GM21786 (cell line): ENCODE data around the gene GPR137.

Experiments used
- ATAC-seq: cut with Tn5 transposase; IDR thresholded peaks from one replicate; pipeline ENCODE4 v1.9.1; 2021; ENCODE audit not compliant: unreplicated experiment

GPR137 gene

GRCh38 chr11:64263021-64263946 is 22.4 kb upstream of the GPR137 start:
- no peak for ATAC-seq

- no peak for ATAC-seq
These were observed 21.7 kb upstream of the GPR137 start for GRCh38 chr11:64263947-64264317.

GRCh38 chr11:64264371-64264852 is 21.2 kb upstream of the GPR137 start:
- ATAC-seq: no peak

DNA sequence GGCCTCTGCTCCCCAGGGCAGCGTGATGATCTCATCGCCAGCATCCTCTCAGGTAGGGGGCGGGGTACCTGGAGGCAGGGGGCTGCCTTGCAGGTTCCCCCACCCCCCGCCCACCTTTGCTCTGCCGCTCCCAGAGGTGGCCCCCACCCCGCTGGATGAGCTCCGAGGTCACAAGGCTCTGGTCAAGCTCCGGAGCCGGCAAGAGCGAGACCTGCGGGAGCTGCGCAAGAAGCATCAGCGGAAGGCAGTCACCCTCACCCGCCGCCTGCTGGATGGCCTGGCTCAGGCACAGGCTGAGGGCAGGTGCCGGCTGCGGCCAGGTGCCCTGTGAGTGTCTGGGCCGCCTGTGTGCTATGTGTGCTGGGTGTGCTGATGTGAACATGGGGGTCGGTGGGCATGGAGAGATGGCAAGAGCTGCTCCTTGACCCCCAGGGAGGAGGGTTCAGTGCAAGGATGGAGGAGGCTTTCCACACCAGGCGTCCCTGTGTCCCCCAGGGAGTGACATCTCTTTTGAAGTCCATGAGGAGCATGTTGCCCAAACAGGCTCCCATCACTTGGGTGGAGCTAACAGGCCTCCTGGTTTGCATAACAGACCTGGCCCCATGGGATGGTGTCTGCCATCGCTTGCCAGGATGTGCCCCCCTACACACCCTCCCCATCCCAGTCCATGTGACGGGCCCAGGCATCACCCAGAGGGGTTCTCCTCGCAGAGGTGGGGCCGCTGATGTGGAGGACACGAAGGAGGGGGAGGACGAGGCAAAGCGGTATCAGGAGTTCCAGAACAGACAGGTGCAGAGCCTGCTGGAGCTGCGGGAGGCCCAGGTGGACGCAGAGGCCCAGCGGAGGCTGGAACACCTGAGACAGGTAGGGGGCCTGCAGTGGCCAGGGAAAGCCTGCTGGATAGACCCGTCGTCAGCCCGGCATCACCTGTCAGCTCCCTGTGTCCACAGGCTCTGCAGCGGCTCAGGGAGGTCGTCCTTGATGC is 20.2 kb upstream of the GPR137 start:
- ATAC-seq: no peak

DNA sequence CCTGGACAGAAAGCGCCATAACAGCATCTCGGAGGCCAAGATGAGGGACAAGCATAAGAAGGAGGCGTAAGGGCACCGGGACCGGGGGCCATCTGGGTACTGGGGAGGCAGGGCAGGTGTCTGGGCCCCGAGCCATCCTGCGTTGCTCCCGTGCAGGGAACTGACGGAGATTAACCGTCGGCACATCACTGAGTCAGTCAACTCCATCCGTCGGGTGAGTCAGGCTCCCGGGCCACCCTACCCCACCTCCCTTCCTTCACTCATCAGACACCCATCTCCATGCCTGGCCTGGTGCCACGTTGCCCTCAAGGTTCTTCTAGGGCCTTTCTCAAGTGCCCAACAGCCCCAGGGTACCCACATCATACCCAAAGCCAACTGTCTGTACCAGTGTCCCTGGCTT is 19.3 kb upstream of the GPR137 start:
- ATAC-seq: no peak

- ATAC-seq: no peak
These were observed 18.3 kb upstream of the GPR137 start for GRCh38 chr11:64267207-64267945.

- ATAC-seq: no peak
These were observed 17.4 kb upstream of the GPR137 start for GRCh38 chr11:64268025-64268892.

DNA sequence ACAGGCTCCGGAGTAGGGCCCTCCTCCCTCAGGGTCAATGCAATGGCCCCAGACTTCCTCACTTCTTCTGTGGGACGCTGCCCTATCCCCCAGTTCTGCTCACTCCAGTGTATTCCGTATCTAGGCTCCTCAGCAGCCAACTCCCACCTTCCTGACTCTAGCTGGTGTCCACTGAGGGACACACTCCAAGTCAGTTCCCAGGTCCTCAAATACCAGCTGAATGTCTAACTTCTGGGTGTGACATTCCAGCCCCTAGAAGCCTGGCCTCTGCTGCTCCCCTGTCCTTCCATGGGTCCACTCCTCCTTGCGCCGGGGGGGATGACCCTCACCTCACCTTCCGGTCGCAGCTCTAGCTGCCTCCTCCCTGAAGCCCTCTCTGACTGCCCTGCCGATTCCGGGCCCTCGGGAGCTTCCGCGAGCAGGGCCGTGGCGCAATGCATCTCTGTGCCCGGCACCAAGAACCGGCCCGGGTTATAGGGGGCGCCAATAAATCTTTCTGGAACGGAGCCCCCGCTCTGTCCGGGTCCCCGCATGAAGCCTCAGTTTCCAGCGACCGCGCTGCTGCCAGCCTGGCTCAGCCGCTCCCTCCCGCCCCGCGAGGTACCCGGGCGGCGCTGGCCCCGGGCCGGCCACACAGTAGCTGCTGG is 16.6 kb upstream of the GPR137 start:
- peak; percentile 19 for ATAC-seq

DNA sequence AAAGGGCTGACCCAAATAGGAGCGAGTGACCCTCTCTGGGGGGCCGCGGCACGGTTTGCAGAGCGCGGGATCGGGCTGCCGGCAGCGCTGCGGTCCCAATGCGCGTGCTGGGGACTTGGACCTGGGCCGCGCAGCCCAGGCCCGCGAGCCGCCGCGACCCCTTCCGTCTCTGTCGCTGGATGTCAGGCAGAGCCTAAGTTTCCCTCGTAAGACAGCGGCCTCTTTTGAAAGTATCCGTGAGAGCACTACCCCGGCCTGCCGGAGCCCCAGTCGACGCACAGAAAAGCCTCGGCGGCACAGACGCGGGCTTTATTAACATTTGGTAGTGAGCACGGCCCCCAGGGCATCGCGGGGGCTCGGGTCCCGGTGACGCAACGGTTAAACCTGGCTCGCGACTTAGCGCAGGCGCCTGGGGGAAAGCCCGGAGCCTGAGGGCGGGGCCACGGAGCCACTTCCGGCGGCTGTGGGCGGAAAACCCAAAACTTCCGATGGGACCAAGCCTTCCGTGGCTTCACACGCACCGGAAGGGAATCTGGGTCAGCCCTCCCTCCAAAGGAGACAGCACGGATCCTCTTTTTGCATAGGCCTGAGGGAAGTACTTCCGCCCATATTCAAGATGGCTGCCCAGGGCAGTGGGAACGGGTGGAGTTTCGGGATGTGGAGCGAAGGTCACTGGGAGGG is 16.0 kb upstream of the GPR137 start:
- ATAC-seq: peak; percentile 69

GRCh38 chr11:64275031-64275800 is 10.4 kb upstream of the GPR137 start:
- ATAC-seq: no peak

- ATAC-seq: no peak
These were observed 9.8 kb upstream of the GPR137 start for GRCh38 chr11:64275841-64276240.

- ATAC-seq: no peak
These were observed 8.8 kb upstream of the GPR137 start for GRCh38 chr11:64276653-64277431.

DNA sequence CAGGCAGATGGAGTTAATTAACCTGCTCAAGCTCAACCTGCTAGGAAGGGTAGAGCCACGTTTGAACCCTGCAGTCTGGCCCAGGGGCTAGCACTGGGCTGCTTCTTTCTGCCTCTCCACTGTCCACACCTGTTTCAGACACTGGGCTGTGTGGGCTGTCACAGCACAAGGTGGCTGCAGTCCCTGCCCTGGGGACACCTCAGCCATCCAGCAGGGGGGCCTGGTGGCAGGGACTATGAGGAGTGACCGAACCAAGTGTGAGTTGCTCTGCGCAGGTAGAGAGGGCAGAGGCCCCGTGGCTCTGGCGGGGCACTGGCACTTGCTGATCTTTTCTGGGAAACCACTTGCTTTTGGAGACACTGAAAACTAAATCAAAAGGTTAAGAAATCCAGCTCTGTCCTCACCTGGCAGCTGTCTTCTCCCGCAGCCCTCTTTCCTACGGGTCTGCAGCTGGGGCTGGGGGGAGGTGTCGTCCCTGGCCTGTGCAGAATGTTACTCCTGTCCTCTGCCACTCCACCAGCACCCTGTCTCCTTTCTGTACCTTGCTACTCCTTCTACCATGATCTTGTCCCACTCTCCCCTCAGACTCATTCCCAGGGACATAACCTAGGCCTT is 7.0 kb upstream of the GPR137 start:
- ATAC-seq: no peak

GRCh38 chr11:64281957-64282770 is 3.5 kb upstream of the GPR137 start:
- no peak for ATAC-seq

GRCh38 chr11:64283092-64283491 is 2.6 kb upstream of the GPR137 start:
- ATAC-seq: no peak
